SK-N-SH treated with all-trans-retinoic acid at 6 μM for 48 hours (cell line): ENCODE results near the gene TMEM121B.

Experiments used
- ATAC-seq: fragments of 200-7000 bp; cut with Tn5 transposase; 3 replicates; pipeline ENCODE4 v1.9.1; 2020; ENCODE audit warnings: mild to moderate bottlenecking, moderate library complexity
- ARNTL ChIP-seq: fragments of 450-650 bp; formaldehyde crosslinking; IDR thresholded peaks from 2 replicates; pipeline ENCODE4 v1.5.0; 2020; ENCODE audit warnings: low read depth, mild to moderate bottlenecking, moderate library complexity, borderline replicate concordance
- BACH2 ChIP-seq: fragments of 250-450 bp; sonication (Bioruptor Pico); IDR thresholded peaks from 2 replicates; pipeline ENCODE4 v1.9.0; 2021; ENCODE audit warnings: mild to moderate bottlenecking, borderline replicate concordance
- CREB5 ChIP-seq: fragments of 250-450 bp; sonication (Bioruptor Pico); IDR thresholded peaks from 2 replicates; pipeline ENCODE4 v1.5.1; 2020; ENCODE audit warnings: low read depth, mild to moderate bottlenecking, moderate library complexity
- ESRRG ChIP-seq: fragments of 250-450 bp; sonication (Bioruptor Pico); IDR thresholded peaks from 2 replicates; pipeline ENCODE4 v1.6.1; 2021; ENCODE audit warnings: mild to moderate bottlenecking
- GLIS3 ChIP-seq: fragments of 250-450 bp; sonication (Bioruptor Pico); IDR thresholded peaks from 2 replicates; pipeline ENCODE4 v1.5.0; 2020; ENCODE audit warnings: mild to moderate bottlenecking, moderate library complexity
- OSR1 ChIP-seq: fragments of 250-450 bp; sonication (Bioruptor Pico); IDR thresholded peaks from 2 replicates; pipeline ENCODE4 v1.8.0; 2022; ENCODE audit warnings: moderate library complexity, mild to moderate bottlenecking, inconsistent platforms
- PATZ1 ChIP-seq: fragments of 250-450 bp; sonication (Bioruptor Pico); IDR thresholded peaks from 2 replicates; pipeline ENCODE4 v1.8.0; 2020; ENCODE audit warnings: mild to moderate bottlenecking, moderate library complexity, borderline replicate concordance
- POU6F1 ChIP-seq: fragments of 250-450 bp; sonication (Bioruptor Pico); IDR thresholded peaks from 2 replicates; pipeline ENCODE4 v1.8.0; 2021; ENCODE audit warnings: low read depth, mild to moderate bottlenecking, moderate library complexity, borderline replicate concordance
- PPARA ChIP-seq: fragments of 250-450 bp; sonication (Bioruptor Pico); IDR thresholded peaks from 2 replicates; pipeline ENCODE4 v1.5.0; 2020; ENCODE audit warnings: mild to moderate bottlenecking, borderline replicate concordance
- RARB ChIP-seq: fragments of 250-450 bp; sonication (Bioruptor Pico); IDR thresholded peaks from 2 replicates; pipeline ENCODE4 v1.8.0; 2021; ENCODE audit warnings: mild to moderate bottlenecking, moderate library complexity
- SNAI2 ChIP-seq: fragments of 250-450 bp; sonication (Bioruptor Pico); IDR thresholded peaks from 2 replicates; pipeline ENCODE4 v1.5.0; 2020; ENCODE audit warnings: mild to moderate bottlenecking, moderate library complexity
- TCF4 ChIP-seq: fragments of 250-450 bp; sonication (Bioruptor Pico); IDR thresholded peaks from 2 replicates; pipeline ENCODE4 v1.8.0; 2021; ENCODE audit warnings: mild to moderate bottlenecking, moderate library complexity, borderline replicate concordance
- TOX ChIP-seq: fragments of 250-450 bp; sonication (Bioruptor Pico); IDR thresholded peaks from 2 replicates; pipeline ENCODE4 v1.8.0; 2021; ENCODE audit warnings: mild to moderate bottlenecking, moderate library complexity, borderline replicate concordance
- TSHZ2 ChIP-seq: fragments of 250-450 bp; sonication (Bioruptor Pico); IDR thresholded peaks from 2 replicates; pipeline ENCODE4 v1.5.0; 2020; ENCODE audit warnings: mild to moderate bottlenecking, moderate library complexity
- ZC3H10 ChIP-seq: fragments of 250-450 bp; sonication (Bioruptor Pico); IDR thresholded peaks from 2 replicates; pipeline ENCODE4 v1.5.1; 2021; ENCODE audit warnings: mild to moderate bottlenecking, moderate library complexity
- ZFP3 ChIP-seq: fragments of 250-450 bp; sonication (Bioruptor Pico); IDR thresholded peaks from 2 replicates; pipeline ENCODE4 v1.5.0; 2020; ENCODE audit warnings: mild to moderate bottlenecking, moderate library complexity
- ZFP30 ChIP-seq: fragments of 450-650 bp; formaldehyde crosslinking; IDR thresholded peaks from 2 replicates; pipeline ENCODE4 v1.5.0; 2022; ENCODE audit warnings: mild to moderate bottlenecking, moderate library complexity
- ZNF565 ChIP-seq: fragments of 450-650 bp; formaldehyde crosslinking; conservative IDR thresholded peaks from 2 replicates; pipeline ENCODE4 v1.5.0; 2020; ENCODE audit warnings: low read depth, mild to moderate bottlenecking, moderate library complexity
- ZNF70 ChIP-seq: fragments of 450-650 bp; formaldehyde crosslinking; IDR thresholded peaks from 2 replicates; pipeline ENCODE4 v1.5.0; 2020; ENCODE audit warnings: mild to moderate bottlenecking, moderate library complexity
- ZNF8 ChIP-seq: fragments of 450-650 bp; formaldehyde crosslinking; IDR thresholded peaks from 2 replicates; pipeline ENCODE4 v1.5.0; 2020; ENCODE audit warnings: mild to moderate bottlenecking, moderate library complexity

Gene TMEM121B

GRCh38 chr22:17117400-17117799 is 3.8 kb downstream of the TMEM121B start:
- ATAC-seq, result no peak
- TF ChIP-seq RARB (CRISPR knock-in tag) (no peak), ARNTL (CRISPR knock-in tag) (no peak), ZFP30 (CRISPR knock-in tag) (no peak), TCF4 (CRISPR knock-in tag) (no peak), CREB5 (no peak), OSR1 (no peak), POU6F1 (CRISPR knock-in tag) (no peak), ESRRG (no peak), SNAI2 (CRISPR knock-in tag) (no peak), ZNF565 (no peak), TOX (CRISPR knock-in tag) (no peak), ZNF8 (CRISPR knock-in tag) (no peak), PATZ1 (no peak), BACH2 (CRISPR knock-in tag) (no peak), TSHZ2 (no peak), ZNF70 (CRISPR knock-in tag) (no peak), ZFP3 (CRISPR knock-in tag) (no peak), ZC3H10 (no peak), GLIS3 (CRISPR knock-in tag) (no peak)
- TF ChIP-seq, all 23 proteins: peak for 0

- ATAC-seq, result no peak
- TF ChIP-seq RARB (CRISPR knock-in tag), result no peak
- TF ChIP-seq TSHZ2, result no peak
- no peak for TF ChIP-seq PPARA (CRISPR knock-in tag)
- TF ChIP-seq POU6F1 (CRISPR knock-in tag), result no peak
- no peak for TF ChIP-seq CREB5
- no peak for TF ChIP-seq ZC3H10
- TF ChIP-seq ZNF70 (CRISPR knock-in tag), result no peak
These were observed 4.4 kb downstream of the TMEM121B start for GRCh38 chr22:17116572-17117330.
